Natural killer cell (primary cell): Measurements from ENCODE around the gene CUZD1. TPM values are rescaled to one million over a fixed set of nuclear protein-coding genes. Genes with fewer than 3 reads are reported as not detected.
A peak's percentile ranks its signal among the peaks of the same experiment; 100 is the strongest.

Source experiments
- ATAC-seq, 3 donors: fragments of 150-1000 bp in 2 of 3; fragments of 200-7000 bp in 1 of 3; cut with Tn5 transposase; 1 replicate in 1 of 3; 2 replicates in 2 of 3; pipeline ENCODE4 v1.10.0; 2021; ENCODE audit warnings: mild to moderate bottlenecking in 2 of 3, moderate library complexity in 2 of 3
- DNase-seq, 2 donors: peaks; one replicate each; pipeline versions ENCODE4 v3.0.0 to v3.0.0-alpha.2; 2013 to 2021; ENCODE audit warnings: mixed read lengths in 1 of 2
- H3K27ac ChIP-seq: one replicate; pipeline ENCODE4 v1.5.1; 2013; ENCODE audit warnings: mild to moderate bottlenecking, low read length
- H3K27me3 ChIP-seq: one replicate; pipeline ENCODE4 v1.6.1; 2013; ENCODE audit warnings: low read length; ENCODE audit not compliant: control insufficient read depth, insufficient read depth
- H3K36me3 ChIP-seq: one replicate; pipeline ENCODE4 v1.6.1; 2013; ENCODE audit warnings: low read length; ENCODE audit not compliant: control insufficient read depth, insufficient read depth
- H3K4me1 ChIP-seq: one replicate; pipeline ENCODE4 v1.6.1; 2013; ENCODE audit warnings: low read length; ENCODE audit not compliant: control insufficient read depth, insufficient read depth
- H3K4me3 ChIP-seq: one replicate; pipeline ENCODE4 v1.5.1; 2013; ENCODE audit warnings: low read length
- H3K9me3 ChIP-seq: one replicate; pipeline ENCODE4 v1.6.1; 2013; ENCODE audit warnings: low read length; ENCODE audit not compliant: control insufficient read depth, insufficient read depth
- H3K27ac Mint-ChIP-seq, 2 donors: one replicate each; pipeline ENCODE4 v1.8.0; 2022; ENCODE audit warnings: mild to moderate bottlenecking in 2 of 2, mixed read lengths in 2 of 2, moderate library complexity in 1 of 2
- H3K27me3 Mint-ChIP-seq, 2 donors: one replicate each; pipeline ENCODE4 v1.8.0; 2022; ENCODE audit warnings: low read depth in 2 of 2, mixed read lengths in 2 of 2
- H3K36me3 Mint-ChIP-seq: one replicate; pipeline ENCODE4 v1.8.0; 2022; ENCODE audit warnings: mixed read lengths
- H3K4me1 Mint-ChIP-seq, 2 donors: one replicate each; pipeline ENCODE4 v1.8.0; 2022; ENCODE audit warnings: mixed read lengths in 2 of 2
- H3K4me3 Mint-ChIP-seq: one replicate; pipeline ENCODE4 v1.8.0; 2022; ENCODE audit warnings: mild to moderate bottlenecking, moderate library complexity, mixed read lengths
- H3K9me3 Mint-ChIP-seq, 2 donors: one replicate each; pipeline ENCODE4 v1.8.0; 2022; ENCODE audit warnings: mixed read lengths in 2 of 2
- WGBS: methylation state at CpG from one replicate; pipeline ENCODE4 v1.1.7; 2013; ENCODE audit warnings: missing lambda C conversion rate; ENCODE audit not compliant: insufficient coverage; 5-methylcytosine and 5-hydroxymethylcytosine counted together
- intact Hi-C: fragments of 100-400 bp; cut with micrococcal nuclease; formaldehyde crosslinking; loops from one replicate; pipeline ENCODE4 v1.14.2; 2022
- total RNA-seq, 4 donors: library from RNA; stranded (reverse); fragments of 120-200 nt in 1 of 4; gene quantifications; one replicate each; pipeline versions ENCODE4 v1.2.3 to v1.2.4, GENCODE V29; 2013 to 2022
- TF ChIP-seq, protein P1 (sequence below): fragments of 200-600 bp; IDR thresholded peaks from one replicate; pipeline ENCODE4 v1.8.0; 2022; ENCODE audit warnings: antibody characterized with exemption

Gene CUZD1
- total RNA-seq, 3 donors from 2014 or later (not counting 1 experiment from before 2014, with no cell fraction given) = 0.61 to 0.78 (median 0.63) TPM

- H3K4me3 Mint-ChIP-seq = peak within 1 kb of the TSS; percentile 93
- ATAC-seq = peak; percentile 88 to 91 (median 90)
- no peaks in the 10 kb centered on the region for H3K36me3 ChIP-seq
Measured at GRCh38 chr10:122879339-122880273, 33.9 kb upstream of the CUZD1 start, which contains the start of gene FAM24B. TSS of gene FAM24B (minus strand) at chr10:122879581. CDS start at chr10:122850515, 29,066 bp downstream.

GRCh38 chr10:122878799-122879338 is 33.2 kb upstream of the CUZD1 start:
- 52% methylated on average over 10 of the region's 14 CpGs for WGBS
- DNase-seq = no peak

More at GRCh38 chr10:122879339-122880273, 33.9 kb upstream of the CUZD1 start, which contains the start of gene FAM24B:
- peak within 1 kb of the TSS; percentile 61 for H3K4me3 ChIP-seq
- intact Hi-C loops = loop anchor here (1.0 to 2.0 kb wide), 2 partner anchors 101 to 129 kb away; partner anchors contain the start of genes ACADSB, IKZF5 and PSTK
- TF ChIP-seq, protein P1, sequence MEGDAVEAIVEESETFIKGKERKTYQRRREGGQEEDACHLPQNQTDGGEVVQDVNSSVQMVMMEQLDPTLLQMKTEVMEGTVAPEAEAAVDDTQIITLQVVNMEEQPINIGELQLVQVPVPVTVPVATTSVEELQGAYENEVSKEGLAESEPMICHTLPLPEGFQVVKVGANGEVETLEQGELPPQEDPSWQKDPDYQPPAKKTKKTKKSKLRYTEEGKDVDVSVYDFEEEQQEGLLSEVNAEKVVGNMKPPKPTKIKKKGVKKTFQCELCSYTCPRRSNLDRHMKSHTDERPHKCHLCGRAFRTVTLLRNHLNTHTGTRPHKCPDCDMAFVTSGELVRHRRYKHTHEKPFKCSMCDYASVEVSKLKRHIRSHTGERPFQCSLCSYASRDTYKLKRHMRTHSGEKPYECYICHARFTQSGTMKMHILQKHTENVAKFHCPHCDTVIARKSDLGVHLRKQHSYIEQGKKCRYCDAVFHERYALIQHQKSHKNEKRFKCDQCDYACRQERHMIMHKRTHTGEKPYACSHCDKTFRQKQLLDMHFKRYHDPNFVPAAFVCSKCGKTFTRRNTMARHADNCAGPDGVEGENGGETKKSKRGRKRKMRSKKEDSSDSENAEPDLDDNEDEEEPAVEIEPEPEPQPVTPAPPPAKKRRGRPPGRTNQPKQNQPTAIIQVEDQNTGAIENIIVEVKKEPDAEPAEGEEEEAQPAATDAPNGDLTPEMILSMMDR = no peak
- no peaks in the 10 kb centered on the region for H3K9me3 Mint-ChIP-seq
- no peaks in the 10 kb centered on the region for H3K27me3 Mint-ChIP-seq
- H3K4me1 Mint-ChIP-seq = peaks cover 38 to 42% of the 10 kb centered on the region in 2 donors
- peaks cover 11% of the 10 kb centered on the region for H3K4me1 ChIP-seq
- WGBS = 6% methylated on average over 95 of the region's 95 CpGs
- DNase-seq = peak; percentile 84 to 99
- H3K9me3 ChIP-seq = no peaks in the 10 kb centered on the region
- no peaks in the 10 kb centered on the region for H3K36me3 Mint-ChIP-seq
- H3K27me3 ChIP-seq = no peaks in the 10 kb centered on the region
- peak within 1 kb of the TSS; percentile 64 for H3K27ac ChIP-seq
- peak within 1 kb of the TSS; percentile 83 to 93 for H3K27ac Mint-ChIP-seq

GRCh38 chr10:122877264-122877663 is 31.6 kb upstream of the CUZD1 start:
- Mint-ChIP-seq H3K36me3 (no peaks in the 10 kb centered on the region), H3K4me1 (peaks cover 44 to 49% of the 10 kb centered on the region in 2 donors), H3K4me3 (peak overlapping the region; percentile 36), H3K9me3 (no peaks in the 10 kb centered on the region), H3K27me3 (no peaks in the 10 kb centered on the region), H3K27ac (peak overlapping the region in 1 of 2 donors; percentile 21)
- no peak overlapping the region for H3K27ac ChIP-seq
- TF ChIP-seq, protein P1 = no peak
- no peak overlapping the region for H3K4me3 ChIP-seq
- intact Hi-C loops = no loop called here
- H3K36me3 ChIP-seq = no peaks in the 10 kb centered on the region
- H3K9me3 ChIP-seq = no peaks in the 10 kb centered on the region
- H3K27me3 ChIP-seq = no peaks in the 10 kb centered on the region
- peaks cover 11% of the 10 kb centered on the region for H3K4me1 ChIP-seq
- ATAC-seq (no peak), DNase-seq (no peak)
- 65% methylated on average over 1 of the region's 1 CpG for WGBS

More at GRCh38 chr10:122878799-122879338, 33.2 kb upstream of the CUZD1 start:
- Mint-ChIP-seq H3K9me3 (no peaks in the 10 kb centered on the region), H3K27me3 (no peaks in the 10 kb centered on the region), H3K4me3 (peak overlapping the region; percentile 93), H3K27ac (peak overlapping the region; percentile 83 to 93), H3K4me1 (peaks cover 38 to 48% of the 10 kb centered on the region in 2 donors), H3K36me3 (no peaks in the 10 kb centered on the region)
- Histone ChIP-seq H3K36me3 (no peaks in the 10 kb centered on the region), H3K4me3 (peak overlapping the region; percentile 61), H3K9me3 (no peaks in the 10 kb centered on the region), H3K4me1 (peaks cover 11% of the 10 kb centered on the region), H3K27ac (peak overlapping the region; percentile 30), H3K27me3 (no peaks in the 10 kb centered on the region)
- TF ChIP-seq, protein P1 = no peak
- intact Hi-C loops = loop anchor here (1.0 to 2.0 kb wide), 2 partner anchors 101 to 130 kb away; partner anchors contain the start of genes ACADSB, IKZF5 and PSTK
- ATAC-seq = peak in 1 of 3 donors; percentile 3
